Naive thymus-derived CD4-positive, alpha-beta T cell (primary cell): ENCODE results near the gene NADK2. TPM values are rescaled to one million over a fixed set of nuclear protein-coding genes. Genes with fewer than 3 reads are reported as not detected.

Experiments
- ATAC-seq: fragments of 150-1000 bp; cut with Tn5 transposase; 2 replicates; pipeline ENCODE4 v1.10.0; 2021; ENCODE audit warnings: mild to moderate bottlenecking, moderate library complexity
- CTCF ChIA-PET: fragments of 350-600 bp; sonication (Branson Sonifier 250); formaldehyde crosslinking; loops from one replicate; lab custom pipeline; 2021; ENCODE audit warnings: antibody characterized with exemption; lab: Charles Lee
- POLR2A ChIA-PET: fragments of 350-600 bp; sonication (Branson Sonifier 250); formaldehyde crosslinking; loops from one replicate; lab custom pipeline; 2021; ENCODE audit warnings: antibody characterized with exemption, inconsistent platforms; lab: Charles Lee
- DNase-seq, 9 donors: peaks; one replicate each; pipeline versions ENCODE4 v3.0.0 to v3.0.0-alpha.2; 2020 to 2022; ENCODE audit warnings: mixed read lengths in 1 of 9
- H3K27ac ChIP-seq: one replicate; pipeline ENCODE4 v1.7.0; 2013; ENCODE audit warnings: mild to moderate bottlenecking, low read depth, low read length, moderate library complexity
- H3K27me3 ChIP-seq, 2 donors: one replicate each; pipeline ENCODE4 v1.7.0; 2013; ENCODE audit warnings: low read length in 2 of 2, mild to moderate bottlenecking in 2 of 2, moderate library complexity in 2 of 2; ENCODE audit not compliant: control insufficient read depth in 2 of 2, insufficient read depth in 2 of 2
- H3K36me3 ChIP-seq, 3 experiments: 1 replicate in 2 of 3; 2 replicates in 1 of 3; pipeline ENCODE4 v1.7.0; 2013; ENCODE audit warnings: low read length in 3 of 3, mild to moderate bottlenecking in 3 of 3, moderate library complexity in 1 of 3; ENCODE audit not compliant: insufficient read depth in 3 of 3, control insufficient read depth in 2 of 3
- H3K4me1 ChIP-seq, 2 donors: one replicate each; pipeline ENCODE4 v1.7.0; 2013; ENCODE audit warnings: low read length in 2 of 2, mild to moderate bottlenecking in 2 of 2, moderate library complexity in 1 of 2; ENCODE audit not compliant: control insufficient read depth in 2 of 2, insufficient read depth in 2 of 2
- H3K4me3 ChIP-seq: 2 replicates; pipeline ENCODE4 v1.7.0; 2013; ENCODE audit warnings: mild to moderate bottlenecking, low read length
- H3K9me3 ChIP-seq, 3 experiments: 1 replicate in 2 of 3; 2 replicates in 1 of 3; pipeline ENCODE4 v1.7.0; 2013; ENCODE audit warnings: low read length in 3 of 3; ENCODE audit not compliant: control insufficient read depth in 2 of 3
- H3K27ac Mint-ChIP-seq, 9 donors: one replicate each; pipeline ENCODE4 v1.8.0; 2020 to 2022; ENCODE audit warnings: mixed read lengths in 9 of 9, mild to moderate bottlenecking in 8 of 9, moderate library complexity in 5 of 9, inconsistent platforms in 2 of 9
- H3K27me3 Mint-ChIP-seq, 5 donors: one replicate each; pipeline ENCODE4 v1.8.0; 2021 to 2022; ENCODE audit warnings: mixed read lengths in 5 of 5, mild to moderate bottlenecking in 1 of 5
- H3K36me3 Mint-ChIP-seq, 5 donors: one replicate each; pipeline ENCODE4 v1.8.0; 2020 to 2022; ENCODE audit warnings: mixed read lengths in 5 of 5, mild to moderate bottlenecking in 3 of 5, inconsistent platforms in 1 of 5
- H3K4me1 Mint-ChIP-seq, 7 donors: one replicate each; pipeline ENCODE4 v1.8.0; 2020 to 2022; ENCODE audit warnings: mixed read lengths in 7 of 7, mild to moderate bottlenecking in 3 of 7, inconsistent platforms in 1 of 7
- H3K4me3 Mint-ChIP-seq, 10 donors: one replicate each; pipeline ENCODE4 v1.8.0; 2020 to 2022; ENCODE audit warnings: mild to moderate bottlenecking in 10 of 10, mixed read lengths in 10 of 10, moderate library complexity in 6 of 10, inconsistent platforms in 2 of 10
- H3K9me3 Mint-ChIP-seq, 11 donors: one replicate each; pipeline ENCODE4 v1.8.0; 2020 to 2022; ENCODE audit warnings: mixed read lengths in 11 of 11, mild to moderate bottlenecking in 4 of 11, inconsistent platforms in 1 of 11, moderate library complexity in 1 of 11
- intact Hi-C, 2 donors: fragments of 100-400 bp; cut with micrococcal nuclease; formaldehyde crosslinking; loops; one replicate each; pipeline ENCODE4 v1.15.1; 2023
- polyA plus RNA-seq, 2 donors: library from polyadenylated mRNA; unstranded; fragments of 300-500 nt; fragmentation: Illumina TruSeq; gene quantifications; one replicate each; pipeline ENCODE4 v1.2.3, GENCODE V29; 2021
- total RNA-seq, 6 experiments: library from RNA in 5 of 6; stranded (reverse) in 5 of 6; gene quantifications; 1 replicate in 5 of 6; 2 replicates in 1 of 6; pipeline ENCODE4 v1.2.3 and lab custom pipeline; 2021 to 2026

The NADK2 gene
- total and polyA plus RNA-seq, 7 experiments from 2014 or later: 7.0 to 17.8 (median 12.2) TPM

DNA sequence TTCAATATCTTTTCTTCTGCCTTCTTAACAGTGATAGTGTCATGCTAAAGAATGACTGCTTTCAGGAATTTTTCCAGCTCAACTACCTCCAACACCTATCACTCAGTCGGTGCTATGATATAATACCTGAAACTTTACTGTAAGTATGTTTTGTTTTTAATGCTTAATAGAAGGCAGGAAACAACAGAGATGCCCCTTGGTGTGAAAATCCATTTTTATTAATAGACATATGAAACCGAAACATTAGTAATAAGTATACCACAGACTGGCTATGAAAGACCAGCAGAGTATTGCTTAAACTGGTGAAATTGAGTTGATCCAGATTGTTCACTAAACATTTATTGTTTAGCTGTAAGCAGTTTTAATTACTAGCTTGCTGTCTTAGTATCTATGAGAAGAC is 64.6 kb downstream of the NADK2 start:
- Histone ChIP-seq H3K4me1 (no peaks in the 10 kb centered on the region), H3K36me3 (peaks cover 11 to 71% (median 29%) of the 10 kb centered on the region in 3 experiments), H3K27ac (no peak overlapping the region), H3K4me3 (no peak overlapping the region), H3K27me3 (no peaks in the 10 kb centered on the region), H3K9me3 (no peaks in the 10 kb centered on the region)
- no peak overlapping the region for H3K4me3 Mint-ChIP-seq
- DNase-seq: no peak
- no peak for ATAC-seq
- H3K27ac Mint-ChIP-seq: peak overlapping the region in 1 of 9 donors; percentile 57
- CTCF ChIA-PET: interaction anchor here (0.5 kb wide), 1 partner anchor 1247 kb away, joined by 3 read pairs; no protein-coding TSS in a partner anchor
- intact Hi-C loops: no loop called here
- no peaks in the 10 kb centered on the region for H3K9me3 Mint-ChIP-seq
- H3K4me1 Mint-ChIP-seq: peaks cover 0 to 7% (median 0%) of the 10 kb centered on the region in 7 donors
- H3K36me3 Mint-ChIP-seq: peaks cover 13 to 73% (median 53%) of the 10 kb centered on the region in 5 donors
- POLR2A ChIA-PET: interaction anchor here (0.7 kb wide), 1 partner anchor 282 kb away, joined by 3 read pairs; no protein-coding TSS in a partner anchor
- H3K27me3 Mint-ChIP-seq: no peaks in the 10 kb centered on the region

DNA sequence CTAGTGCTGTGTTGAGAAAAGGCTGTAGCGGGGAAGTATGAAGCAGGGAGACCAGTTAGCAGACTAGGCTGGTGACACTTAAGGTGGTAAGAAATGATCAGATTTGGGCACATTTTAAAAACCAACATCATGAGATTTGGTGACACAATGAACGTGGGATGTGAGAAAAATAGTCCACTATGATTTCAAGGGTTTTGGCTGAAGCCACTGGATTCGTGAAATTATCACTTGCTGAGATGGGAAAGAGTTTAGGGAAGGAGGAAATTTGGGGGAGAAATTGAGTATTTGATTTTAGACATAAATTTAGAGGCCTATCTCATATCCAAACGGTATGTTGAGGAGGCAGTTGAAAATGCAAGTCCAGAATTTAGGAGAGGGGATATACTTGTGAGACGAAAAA is 66.7 kb downstream of the NADK2 start:
- H3K27me3 ChIP-seq: no peaks in the 10 kb centered on the region
- H3K36me3 Mint-ChIP-seq: peaks cover 15 to 73% (median 53%) of the 10 kb centered on the region in 5 donors
- H3K9me3 Mint-ChIP-seq: no peaks in the 10 kb centered on the region
- intact Hi-C loops: no loop called here
- H3K4me3 Mint-ChIP-seq: no peak overlapping the region
- POLR2A ChIA-PET: interaction anchor here (0.6 kb wide), 1 partner anchor 82 kb away, joined by 4 read pairs; no protein-coding TSS in a partner anchor
- no peaks in the 10 kb centered on the region for H3K27me3 Mint-ChIP-seq
- peaks cover 20 to 76% (median 30%) of the 10 kb centered on the region in 3 experiments for H3K36me3 ChIP-seq
- peaks cover 0 to 7% (median 0%) of the 10 kb centered on the region in 7 donors for H3K4me1 Mint-ChIP-seq
- no peak for DNase-seq
- CTCF ChIA-PET: no interaction called here
- no peaks in the 10 kb centered on the region for H3K9me3 ChIP-seq
- H3K27ac ChIP-seq: no peak overlapping the region
- no peak overlapping the region for H3K4me3 ChIP-seq
- no peaks in the 10 kb centered on the region for H3K4me1 ChIP-seq
- ATAC-seq: no peak
- peak overlapping the region in 3 of 9 donors; percentile 14 to 39 (median 23) for H3K27ac Mint-ChIP-seq

DNA sequence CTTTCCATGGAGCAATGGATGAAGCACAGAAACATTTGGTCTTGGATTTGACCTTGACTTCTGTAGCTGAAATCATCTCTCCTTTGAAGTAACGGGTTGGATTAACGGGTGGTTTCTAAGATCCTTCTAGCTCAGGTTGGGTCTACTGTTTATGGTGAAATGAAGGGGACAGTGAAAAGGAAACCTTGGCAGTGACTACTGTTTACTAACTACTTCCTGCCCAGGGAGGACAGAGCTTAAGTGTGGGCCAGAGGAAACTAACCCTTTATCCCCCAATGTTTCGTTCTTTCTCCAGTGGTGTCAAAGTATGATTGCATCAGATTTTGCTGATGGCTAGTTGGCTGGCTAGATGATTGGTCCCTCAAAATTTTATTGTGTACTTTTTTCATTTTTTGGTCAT is 67.6 kb downstream of the NADK2 start:
- H3K27me3 ChIP-seq: no peaks in the 10 kb centered on the region
- ATAC-seq (no peak), DNase-seq (no peak)
- H3K27ac ChIP-seq: no peak overlapping the region
- ChIA-PET CTCF (no interaction called here), POLR2A (no interaction called here)
- H3K27me3 Mint-ChIP-seq: no peaks in the 10 kb centered on the region
- H3K4me1 ChIP-seq: no peaks in the 10 kb centered on the region
- no peak overlapping the region for H3K27ac Mint-ChIP-seq
- peaks cover 15 to 72% (median 47%) of the 10 kb centered on the region in 5 donors for H3K36me3 Mint-ChIP-seq
- H3K4me3 Mint-ChIP-seq: no peak overlapping the region
- H3K4me1 Mint-ChIP-seq: peaks cover 0 to 12% (median 2%) of the 10 kb centered on the region in 7 donors
- no peak overlapping the region for H3K4me3 ChIP-seq
- H3K9me3 Mint-ChIP-seq: no peaks in the 10 kb centered on the region
- H3K36me3 ChIP-seq: peaks cover 20 to 69% (median 29%) of the 10 kb centered on the region in 3 experiments
- H3K9me3 ChIP-seq: no peaks in the 10 kb centered on the region
- intact Hi-C loops: no loop called here

DNA sequence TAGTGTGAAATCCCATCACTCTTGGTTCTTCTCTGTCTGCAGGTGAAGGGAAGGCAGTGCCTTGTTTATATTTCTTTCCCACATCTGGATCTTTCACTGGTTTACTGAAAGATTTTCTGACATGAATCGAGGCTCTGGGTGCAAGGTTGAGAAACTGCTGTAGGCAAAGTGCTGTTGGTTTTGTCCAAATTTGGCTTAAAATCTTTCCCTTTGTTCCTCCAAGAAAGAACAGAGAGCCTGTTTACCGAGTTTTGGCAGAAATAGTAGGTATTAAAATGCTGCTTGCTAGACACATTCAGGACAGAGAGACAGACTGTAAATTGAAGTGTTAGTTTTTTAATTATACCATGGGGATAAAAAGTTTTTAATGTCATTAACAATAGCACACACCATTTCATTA is 68.3 kb downstream of the NADK2 start:
- Histone ChIP-seq H3K4me1 (peaks cover 0 to 4% of the 10 kb centered on the region in 2 donors), H3K27me3 (no peaks in the 10 kb centered on the region), H3K9me3 (no peaks in the 10 kb centered on the region), H3K27ac (no peak overlapping the region), H3K36me3 (peaks cover 19 to 67% (median 24%) of the 10 kb centered on the region in 3 experiments), H3K4me3 (no peak overlapping the region)
- ATAC-seq (no peak), DNase-seq (no peak)
- no peak overlapping the region for H3K4me3 Mint-ChIP-seq
- no peaks in the 10 kb centered on the region for H3K9me3 Mint-ChIP-seq
- ChIA-PET POLR2A (no interaction called here), CTCF (no interaction called here)
- peaks cover 2 to 18% (median 6%) of the 10 kb centered on the region in 7 donors for H3K4me1 Mint-ChIP-seq
- no peak overlapping the region for H3K27ac Mint-ChIP-seq
- intact Hi-C loops: no loop called here
- H3K36me3 Mint-ChIP-seq: peaks cover 12 to 74% (median 46%) of the 10 kb centered on the region in 5 donors
- H3K27me3 Mint-ChIP-seq: no peaks in the 10 kb centered on the region

DNA sequence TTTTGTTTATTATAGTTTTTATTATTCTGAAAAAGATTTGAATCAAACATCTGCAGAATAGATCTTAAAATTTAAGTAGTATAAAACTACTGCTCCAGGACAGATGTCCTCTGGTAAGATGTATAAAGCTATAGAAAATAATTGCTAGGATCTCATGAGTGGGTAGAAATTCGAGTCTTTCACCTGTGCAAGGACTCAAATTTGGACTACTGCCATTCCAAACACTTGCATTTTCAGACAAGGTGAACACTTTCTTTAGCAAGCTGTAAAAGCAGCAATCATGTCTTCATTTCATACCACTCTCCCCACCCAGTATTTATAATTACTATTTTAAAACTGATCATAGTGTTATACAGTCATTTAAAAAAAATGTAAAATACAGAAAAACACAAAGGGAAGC is 69.1 kb downstream of the NADK2 start:
- POLR2A ChIA-PET: no interaction called here
- Mint-ChIP-seq H3K4me1 (peaks cover 4 to 25% (median 14%) of the 10 kb centered on the region in 7 donors), H3K9me3 (no peaks in the 10 kb centered on the region), H3K4me3 (no peak overlapping the region), H3K27me3 (no peaks in the 10 kb centered on the region), H3K27ac (no peak overlapping the region), H3K36me3 (peaks cover 16 to 78% (median 53%) of the 10 kb centered on the region in 5 donors)
- Histone ChIP-seq H3K4me3 (no peak overlapping the region), H3K36me3 (peaks cover 13 to 69% (median 24%) of the 10 kb centered on the region in 3 experiments), H3K27ac (no peak overlapping the region), H3K27me3 (no peaks in the 10 kb centered on the region), H3K4me1 (peaks cover 0 to 9% of the 10 kb centered on the region in 2 donors), H3K9me3 (no peaks in the 10 kb centered on the region)
- DNase-seq (no peak), ATAC-seq (no peak)
- CTCF ChIA-PET: no interaction called here
- intact Hi-C loops: no loop called here

DNA sequence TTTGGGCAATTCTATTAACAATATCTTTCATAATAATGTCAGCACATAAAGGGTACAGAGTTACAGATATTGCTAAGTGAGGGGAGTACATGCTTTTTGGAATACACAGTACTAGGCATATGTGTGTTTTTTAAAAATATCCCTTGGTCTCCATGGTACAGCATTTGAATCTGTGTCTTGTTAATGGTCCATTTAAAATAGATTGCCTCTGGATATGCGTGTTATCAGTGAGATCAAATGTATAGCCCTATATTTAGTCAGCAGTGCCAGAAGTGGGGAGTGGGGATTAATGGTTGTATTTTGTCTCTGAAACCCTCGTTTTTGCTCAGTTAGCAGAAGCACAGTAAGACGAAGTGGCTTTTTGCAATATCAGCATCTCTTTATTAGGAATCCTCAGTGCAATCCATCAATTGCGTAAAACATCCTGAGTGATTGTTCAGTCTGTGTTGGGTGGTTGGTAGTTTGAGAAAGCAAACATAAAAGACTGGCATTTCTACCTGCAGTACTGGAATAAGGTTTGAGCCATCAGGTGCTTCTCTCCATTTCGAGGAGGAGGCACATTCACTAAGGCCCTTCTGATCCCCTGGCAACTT is 70.8 kb downstream of the NADK2 start:
- Histone ChIP-seq H3K9me3 (no peaks in the 10 kb centered on the region), H3K4me1 (peaks cover 0 to 9% of the 10 kb centered on the region in 2 donors), H3K36me3 (peaks cover 16 to 68% (median 18%) of the 10 kb centered on the region in 3 experiments), H3K27ac (no peak overlapping the region), H3K4me3 (no peak overlapping the region), H3K27me3 (no peaks in the 10 kb centered on the region)
- H3K9me3 Mint-ChIP-seq: no peaks in the 10 kb centered on the region
- POLR2A ChIA-PET: no interaction called here
- intact Hi-C loops: no loop called here
- no peak overlapping the region for H3K4me3 Mint-ChIP-seq
- H3K4me1 Mint-ChIP-seq: peaks cover 9 to 28% (median 14%) of the 10 kb centered on the region in 7 donors
- peaks cover 21 to 84% (median 51%) of the 10 kb centered on the region in 5 donors for H3K36me3 Mint-ChIP-seq
- H3K27ac Mint-ChIP-seq: peak overlapping the region in 1 of 9 donors; percentile 46
- H3K27me3 Mint-ChIP-seq: no peaks in the 10 kb centered on the region
- no peak for DNase-seq
- ATAC-seq: no peak
- CTCF ChIA-PET: no interaction called here
